ENCODE data around the gene FAF1. TPM values are rescaled to one million over a fixed set of nuclear protein-coding genes. Genes with fewer than 3 reads are reported as not detected.
"Not testable (repeated sequence)": the region's sequence is repeated elsewhere in the genome, so short reads cannot be mapped to it uniquely, and the experiment has no call there.

Gene FAF1
- total RNA-seq, 1 experiment from 2014 or later = 112 TPM

- H3K27ac ChIP-seq (ENCODE audit: low read length) = no peak overlapping the region
- H2AFZ ChIP-seq (ENCODE audit: low read length) = no peak overlapping the region
- no peak overlapping the region for H3K9ac ChIP-seq (ENCODE audit: low read length)
- H3K4me3 ChIP-seq (ENCODE audit: low read length) = no peak overlapping the region
- no peaks in the 10 kb centered on the region for H3K9me3 ChIP-seq (ENCODE audit: low read length)
- no peak for DNase-seq
- H3K27me3 ChIP-seq (ENCODE audit: low read length) = no peaks in the 10 kb centered on the region
- H3K79me2 ChIP-seq (ENCODE audit: low read length) = 0 out of 2 replicates have a peak, but pooled peaks cover 6% of the 10 kb centered on the region
- no peaks in the 10 kb centered on the region for H4K20me1 ChIP-seq (ENCODE audit: insufficient read depth, low read depth, low read length)
- H3K36me3 ChIP-seq (ENCODE audit: insufficient read depth, low read length) = no peaks in the 10 kb centered on the region
- H3K9me2 ChIP-seq (replicated peaks; ENCODE audit: insufficient read depth, low read length) = no peaks in the 10 kb centered on the region
- no peaks in the 10 kb centered on the region for H3K4me1 ChIP-seq (ENCODE audit: low read length)
- no peak overlapping the region for H3K4me2 ChIP-seq (ENCODE audit: low read depth, low read length, poor library complexity, severe bottlenecking)
Measured at GRCh38 chr1:50553921-50554320, 406.1 kb downstream of the FAF1 start.

- no peaks in the 10 kb centered on the region for H3K9me2 ChIP-seq (replicated peaks; ENCODE audit: insufficient read depth, low read length)
- no peaks in the 10 kb centered on the region for H3K27me3 ChIP-seq (ENCODE audit: low read length)
- H3K4me1 ChIP-seq (ENCODE audit: low read length) = no peaks in the 10 kb centered on the region
- no peaks in the 10 kb centered on the region for H3K79me2 ChIP-seq (ENCODE audit: low read length)
- no peak overlapping the region for H3K4me2 ChIP-seq (ENCODE audit: low read depth, low read length, poor library complexity, severe bottlenecking)
- no peak for DNase-seq
- H4K20me1 ChIP-seq (ENCODE audit: insufficient read depth, low read depth, low read length) = no peaks in the 10 kb centered on the region
- H2AFZ ChIP-seq (ENCODE audit: low read length) = no peak overlapping the region
- H3K9ac ChIP-seq (ENCODE audit: low read length) = no peak overlapping the region
- no peak overlapping the region for H3K4me3 ChIP-seq (ENCODE audit: low read length)
- no peaks in the 10 kb centered on the region for H3K36me3 ChIP-seq (ENCODE audit: insufficient read depth, low read length)
- H3K27ac ChIP-seq (ENCODE audit: low read length) = no peak overlapping the region
- no peaks in the 10 kb centered on the region for H3K9me3 ChIP-seq (ENCODE audit: low read length)
Measured at GRCh38 chr1:50548243-50548642, 411.8 kb downstream of the FAF1 start.

- no peak overlapping the region for H2AFZ ChIP-seq (ENCODE audit: low read length)
- no peak overlapping the region for H3K4me3 ChIP-seq (ENCODE audit: low read length)
- H4K20me1 ChIP-seq (ENCODE audit: insufficient read depth, low read depth, low read length) = no peaks in the 10 kb centered on the region
- H3K4me2 ChIP-seq (ENCODE audit: low read depth, low read length, poor library complexity, severe bottlenecking) = no peak overlapping the region
- H3K4me1 ChIP-seq (ENCODE audit: low read length) = no peaks in the 10 kb centered on the region
- H3K27me3 ChIP-seq (ENCODE audit: low read length) = no peaks in the 10 kb centered on the region
- H3K9me2 ChIP-seq (replicated peaks; ENCODE audit: insufficient read depth, low read length) = no peaks in the 10 kb centered on the region
- H3K27ac ChIP-seq (ENCODE audit: low read length) = no peak overlapping the region
- H3K79me2 ChIP-seq (ENCODE audit: low read length) = no peaks in the 10 kb centered on the region
- no peaks in the 10 kb centered on the region for H3K9me3 ChIP-seq (ENCODE audit: low read length)
- H3K36me3 ChIP-seq (ENCODE audit: insufficient read depth, low read length) = no peaks in the 10 kb centered on the region; the same call in 1 of the 2 replicates
- H3K9ac ChIP-seq (ENCODE audit: low read length) = no peak overlapping the region
- no peak for DNase-seq
Measured at GRCh38 chr1:50542362-50542761, 417.7 kb downstream of the FAF1 start.

GRCh38 chr1:50538476-50538875, 421.6 kb downstream of the FAF1 start:
- Histone ChIP-seq H3K4me3 (ENCODE audit: low read length) (no peak overlapping the region), H3K4me1 (ENCODE audit: low read length) (no peaks in the 10 kb centered on the region), H3K9ac (ENCODE audit: low read length) (no peak overlapping the region), H3K79me2 (ENCODE audit: low read length) (no peaks in the 10 kb centered on the region), H4K20me1 (ENCODE audit: insufficient read depth, low read depth, low read length) (no peaks in the 10 kb centered on the region), H3K36me3 (ENCODE audit: insufficient read depth, low read length) (no peaks in the 10 kb centered on the region; the same call in 1 of the 2 replicates), H3K9me2 (replicated peaks; ENCODE audit: insufficient read depth, low read length) (no peaks in the 10 kb centered on the region), H2AFZ (ENCODE audit: low read length) (no peak overlapping the region), H3K9me3 (ENCODE audit: low read length) (no peaks in the 10 kb centered on the region), H3K27me3 (ENCODE audit: low read length) (no peaks in the 10 kb centered on the region), H3K27ac (ENCODE audit: low read length) (no peak overlapping the region), H3K4me2 (ENCODE audit: low read depth, low read length, poor library complexity, severe bottlenecking) (no peak overlapping the region)
- no peak for DNase-seq

GRCh38 chr1:50531601-50532000, 428.5 kb downstream of the FAF1 start:
- no peaks in the 10 kb centered on the region for H3K27me3 ChIP-seq (ENCODE audit: low read length)
- no peaks in the 10 kb centered on the region for H3K9me2 ChIP-seq (replicated peaks; ENCODE audit: insufficient read depth, low read length)
- H3K4me3 ChIP-seq (ENCODE audit: low read length) = no peak overlapping the region
- H3K9me3 ChIP-seq (ENCODE audit: low read length) = no peaks in the 10 kb centered on the region
- no peaks in the 10 kb centered on the region for H4K20me1 ChIP-seq (ENCODE audit: insufficient read depth, low read depth, low read length)
- no peak overlapping the region for H3K27ac ChIP-seq (ENCODE audit: low read length)
- no peak overlapping the region for H2AFZ ChIP-seq (ENCODE audit: low read length)
- H3K9ac ChIP-seq (ENCODE audit: low read length) = no peak overlapping the region
- H3K4me2 ChIP-seq (ENCODE audit: low read depth, low read length, poor library complexity, severe bottlenecking) = no peak overlapping the region
- no peaks in the 10 kb centered on the region for H3K36me3 ChIP-seq (ENCODE audit: insufficient read depth, low read length)
- no peaks in the 10 kb centered on the region for H3K4me1 ChIP-seq (ENCODE audit: low read length)
- DNase-seq = no peak
- no peaks in the 10 kb centered on the region for H3K79me2 ChIP-seq (ENCODE audit: low read length)

- H2AFZ ChIP-seq (ENCODE audit: low read length) = no peak overlapping the region
- DNase-seq = no peak
- no peak overlapping the region for H3K9ac ChIP-seq (ENCODE audit: low read length)
- H3K27ac ChIP-seq (ENCODE audit: low read length) = no peak overlapping the region
- no peaks in the 10 kb centered on the region for H3K36me3 ChIP-seq (ENCODE audit: insufficient read depth, low read length)
- H3K4me1 ChIP-seq (ENCODE audit: low read length) = no peaks in the 10 kb centered on the region
- no peaks in the 10 kb centered on the region for H3K27me3 ChIP-seq (ENCODE audit: low read length)
- no peaks in the 10 kb centered on the region for H3K9me2 ChIP-seq (replicated peaks; ENCODE audit: insufficient read depth, low read length)
- no peaks in the 10 kb centered on the region for H4K20me1 ChIP-seq (ENCODE audit: insufficient read depth, low read depth, low read length)
- H3K79me2 ChIP-seq (ENCODE audit: low read length) = no peaks in the 10 kb centered on the region
- H3K9me3 ChIP-seq (ENCODE audit: low read length) = no peaks in the 10 kb centered on the region
- no peak overlapping the region for H3K4me2 ChIP-seq (ENCODE audit: low read depth, low read length, poor library complexity, severe bottlenecking)
- H3K4me3 ChIP-seq (ENCODE audit: low read length) = no peak overlapping the region
Measured at GRCh38 chr1:50531027-50531426, 429.0 kb downstream of the FAF1 start.

GRCh38 chr1:50529510-50529909, 430.6 kb downstream of the FAF1 start:
- Histone ChIP-seq H3K36me3 (ENCODE audit: insufficient read depth, low read length) (0 out of 2 replicates have a peak, but pooled peaks cover 4% of the 10 kb centered on the region), H2AFZ (ENCODE audit: low read length) (no peak overlapping the region), H3K4me2 (ENCODE audit: low read depth, low read length, poor library complexity, severe bottlenecking) (no peak overlapping the region), H3K27me3 (ENCODE audit: low read length) (no peaks in the 10 kb centered on the region), H4K20me1 (ENCODE audit: insufficient read depth, low read depth, low read length) (no peaks in the 10 kb centered on the region), H3K9ac (ENCODE audit: low read length) (no peak overlapping the region), H3K4me3 (ENCODE audit: low read length) (no peak overlapping the region), H3K9me2 (replicated peaks; ENCODE audit: insufficient read depth, low read length) (no peaks in the 10 kb centered on the region), H3K27ac (ENCODE audit: low read length) (no peak overlapping the region), H3K4me1 (ENCODE audit: low read length) (no peaks in the 10 kb centered on the region), H3K9me3 (ENCODE audit: low read length) (no peaks in the 10 kb centered on the region), H3K79me2 (ENCODE audit: low read length) (no peaks in the 10 kb centered on the region)
- DNase-seq = no peak

- H3K79me2 ChIP-seq (ENCODE audit: low read length); H3K27ac ChIP-seq (ENCODE audit: low read length); H3K9me3 ChIP-seq (ENCODE audit: low read length); H3K36me3 ChIP-seq (ENCODE audit: insufficient read depth, low read length); H2AFZ ChIP-seq (ENCODE audit: low read length); H3K4me3 ChIP-seq (ENCODE audit: low read length); H3K9me2 ChIP-seq (replicated peaks; ENCODE audit: insufficient read depth, low read length); H3K4me2 ChIP-seq (ENCODE audit: low read depth, low read length, poor library complexity, severe bottlenecking); H3K9ac ChIP-seq (ENCODE audit: low read length); H3K27me3 ChIP-seq (ENCODE audit: low read length); H3K4me1 ChIP-seq (ENCODE audit: low read length); DNase-seq; H4K20me1 ChIP-seq (ENCODE audit: insufficient read depth, low read depth, low read length): not testable (repeated sequence)
Measured at GRCh38 chr1:50527987-50528320, 432.1 kb downstream of the FAF1 start.

All from Karpas-422 (cell line).